Common myeloid progenitor, CD34-positive (primary cell): ENCODE data around the gene TLCD5.

Experiments
- CTCF ChIA-PET: fragments of 350-600 bp; sonication (Branson Sonifier 250); formaldehyde crosslinking; loops from one replicate; lab custom pipeline; 2021; ENCODE audit warnings: antibody characterized with exemption; lab: Charles Lee
- POLR2A ChIA-PET: fragments of 350-600 bp; sonication (Branson Sonifier 250); formaldehyde crosslinking; loops from one replicate; lab custom pipeline; 2021; ENCODE audit warnings: antibody characterized with exemption; lab: Charles Lee
- DNase-seq, 3 donors: peaks; one replicate each; pipeline versions ENCODE4 v3.0.0 to v3.0.0-alpha.2; 2013
- H3K27ac ChIP-seq, 2 experiments: 1 replicate in 1 of 2; 2 replicates in 1 of 2; pipeline ENCODE4 v1.7.0; 2013; ENCODE audit warnings: inconsistent platforms in 2 of 2, low read length in 2 of 2, mild to moderate bottlenecking in 2 of 2, low read depth in 1 of 2, moderate library complexity in 1 of 2; ENCODE audit not compliant: severe bottlenecking in 2 of 2, insufficient read depth in 1 of 2, poor library complexity in 1 of 2
- H3K27me3 ChIP-seq, 5 experiments: replicated peaks in 2 of 5; 1 replicate in 3 of 5; 2 replicates in 2 of 5; pipeline versions ENCODE4 v1.6.1 to v1.7.0; 2013; ENCODE audit warnings: low read length in 4 of 5, mild to moderate bottlenecking in 2 of 5, moderate library complexity in 2 of 5, inconsistent platforms in 1 of 5; ENCODE audit not compliant: insufficient read depth in 5 of 5, control insufficient read depth in 4 of 5
- H3K36me3 ChIP-seq, 4 experiments: 1 replicate in 2 of 4; 2 replicates in 2 of 4; pipeline versions ENCODE4 v1.6.1 to v1.7.0; 2013; ENCODE audit warnings: low read length in 3 of 4, control low read depth in 1 of 4, mild to moderate bottlenecking in 1 of 4; ENCODE audit not compliant: control insufficient read depth in 4 of 4, insufficient read depth in 4 of 4
- H3K4me1 ChIP-seq, 4 experiments: 1 replicate in 3 of 4; 2 replicates in 1 of 4; pipeline versions ENCODE4 v1.6.1 to v1.7.1; 2013; ENCODE audit warnings: low read length in 3 of 4, mild to moderate bottlenecking in 3 of 4, control low read depth in 1 of 4, inconsistent platforms in 1 of 4, moderate library complexity in 1 of 4; ENCODE audit not compliant: control insufficient read depth in 4 of 4, insufficient read depth in 4 of 4; ENCODE audit errors: control extremely low read depth in 1 of 4
- H3K4me3 ChIP-seq, 7 experiments: 1 replicate in 4 of 7; 2 replicates in 3 of 7; pipeline versions ENCODE4 v1.5.1 to v1.7.0; 2013; ENCODE audit warnings: mild to moderate bottlenecking in 7 of 7, low read length in 6 of 7, moderate library complexity in 6 of 7, inconsistent platforms in 2 of 7, low read depth in 2 of 7, control low read depth in 1 of 7; ENCODE audit not compliant: insufficient read depth in 4 of 7, control insufficient read depth in 1 of 7; ENCODE audit errors: extremely low read depth in 1 of 7
- H3K9me3 ChIP-seq, 5 experiments: 1 replicate in 4 of 5; 2 replicates in 1 of 5; pipeline versions ENCODE4 v1.6.1 to v1.7.1; 2013; ENCODE audit warnings: low read length in 4 of 5, mild to moderate bottlenecking in 2 of 5, inconsistent platforms in 1 of 5, low read depth in 1 of 5, moderate library complexity in 1 of 5; ENCODE audit not compliant: control insufficient read depth in 4 of 5, insufficient read depth in 2 of 5; ENCODE audit errors: control extremely low read depth in 1 of 5
- WGBS: methylation state at CpG from one replicate; pipeline ENCODE4 v1.1.5; 2013; ENCODE audit not compliant: insufficient coverage; 5-methylcytosine and 5-hydroxymethylcytosine counted together

The TLCD5 gene

GRCh38 chr11:120335556-120335907 is 10.4 kb downstream of the TLCD5 start:
- Histone ChIP-seq H3K4me3 (peak overlapping the region; percentile 20 to 85 (median 76)), H3K9me3 (no peaks in the 10 kb centered on the region), H3K27me3 (peaks cover 11 to 37% (median 29%) of the 10 kb centered on the region in 5 experiments), H3K27ac (no peak overlapping the region), H3K36me3 (peaks cover 0 to 9% (median 3%) of the 10 kb centered on the region in 4 experiments), H3K4me1 (peaks cover 10 to 48% (median 29%) of the 10 kb centered on the region in 4 experiments)
- ChIA-PET POLR2A (no interaction called here), CTCF (interaction anchor here (0.9 to 2.0 kb wide), 8 partner anchors 9 to 172 kb away, joined by 3 to 9 read pairs (median 4); partner anchors contain the start of gene TLCD5)
- WGBS: 0% methylated on average over 11 of the region's 19 CpGs
- no peak for DNase-seq

GRCh38 chr11:120335908-120336640 is 11.0 kb downstream of the TLCD5 start, which contains the start of gene ARHGEF12:
TSS of gene ARHGEF12 (plus strand) at chr11:120336413. CDS start at chr11:120337244, 831 bp downstream.
- Histone ChIP-seq H3K4me3 (peak within 1 kb of the TSS; percentile 20 to 85 (median 76)), H3K27me3 (peaks cover 14 to 38% (median 27%) of the 10 kb centered on the region in 5 experiments), H3K9me3 (no peaks in the 10 kb centered on the region), H3K4me1 (peaks cover 10 to 48% (median 29%) of the 10 kb centered on the region in 4 experiments), H3K27ac (peak within 1 kb of the TSS in 1 of 2 experiments; percentile 30), H3K36me3 (peaks cover 0 to 4% (median 1%) of the 10 kb centered on the region in 4 experiments)
- DNase-seq: peak; percentile 82 to 91 (median 88)
- POLR2A ChIA-PET: no interaction called here
- CTCF ChIA-PET: interaction anchor here (1.9 to 2.3 kb wide), 3 partner anchors 12 to 95 kb away, joined by 5 to 9 read pairs (median 7); no protein-coding TSS in a partner anchor
- under 1% methylated on average over 83 of the region's 92 CpGs for WGBS

GRCh38 chr11:120336641-120337354 is 11.7 kb downstream of the TLCD5 start:
- Histone ChIP-seq H3K27me3 (peaks cover 18 to 45% (median 27%) of the 10 kb centered on the region in 5 experiments), H3K27ac (peak overlapping the region in 1 of 2 experiments; percentile 30), H3K36me3 (no peaks in the 10 kb centered on the region), H3K4me1 (peaks cover 10 to 48% (median 29%) of the 10 kb centered on the region in 4 experiments), H3K4me3 (peak overlapping the region; percentile 20 to 85 (median 76)), H3K9me3 (no peaks in the 10 kb centered on the region)
- CTCF ChIA-PET: interaction anchor here (1.5 to 2.3 kb wide), 3 partner anchors 10 to 14 kb away, joined by 5 to 7 read pairs (median 5); no protein-coding TSS in a partner anchor
- WGBS: under 1% methylated on average over 54 of the region's 56 CpGs
- POLR2A ChIA-PET: no interaction called here
- DNase-seq: peak in 1 of 3 donors; percentile 35

GRCh38 chr11:120337355-120338106 is 12.4 kb downstream of the TLCD5 start:
- Histone ChIP-seq H3K27ac (peak overlapping the region in 1 of 2 experiments; percentile 50), H3K36me3 (no peaks in the 10 kb centered on the region), H3K9me3 (peaks cover 0 to 4% (median 0%) of the 10 kb centered on the region in 5 experiments), H3K4me3 (peak overlapping the region; percentile 20 to 85 (median 76)), H3K4me1 (peaks cover 10 to 48% (median 29%) of the 10 kb centered on the region in 4 experiments), H3K27me3 (peaks cover 24 to 53% (median 26%) of the 10 kb centered on the region in 5 experiments)
- WGBS: 4% methylated on average over 5 of the region's 18 CpGs
- ChIA-PET CTCF (interaction anchor here (1.5 to 2.3 kb wide), 2 partner anchors 10 kb away, joined by 5 to 7 read pairs; no protein-coding TSS in a partner anchor), POLR2A (interaction anchor here (1.0 kb wide), 1 partner anchor 11 kb away, joined by 3 read pairs; no protein-coding TSS in a partner anchor)
- DNase-seq: peak in 1 of 3 donors; percentile 24

GRCh38 chr11:120338107-120338933 is 13.2 kb downstream of the TLCD5 start:
- WGBS: 83% methylated on average over 1 of the region's 7 CpGs
- CTCF ChIA-PET: interaction anchor here (1.5 to 2.3 kb wide), 2 partner anchors 9 to 11 kb away, joined by 5 to 7 read pairs; no protein-coding TSS in a partner anchor
- peaks cover 10 to 44% (median 29%) of the 10 kb centered on the region in 4 experiments for H3K4me1 ChIP-seq
- peak overlapping the region in 2 of 7 experiments; percentile 83 to 85 for H3K4me3 ChIP-seq
- DNase-seq: peak in 1 of 3 donors; percentile 64
- no peaks in the 10 kb centered on the region for H3K36me3 ChIP-seq
- peak overlapping the region in 1 of 2 experiments; percentile 55 for H3K27ac ChIP-seq
- H3K9me3 ChIP-seq: peaks cover 0 to 8% (median 2%) of the 10 kb centered on the region in 5 experiments
- peaks cover 25 to 59% (median 31%) of the 10 kb centered on the region in 5 experiments for H3K27me3 ChIP-seq
- POLR2A ChIA-PET: interaction anchor here (1.0 kb wide), 1 partner anchor 11 kb away, joined by 3 read pairs; no protein-coding TSS in a partner anchor
